NCI-H1417 (cell line): ENCODE data around the gene RSBN1L.
"Not testable (repeated sequence)": the region's sequence is repeated elsewhere in the genome, so short reads cannot be mapped to it uniquely, and the experiment has no call there.

Experiments used
- DNase-seq, 3 experiments: peaks; one replicate each; lab custom pipeline; 2025; lab: John Stamatoyannopoulos, UW

RSBN1L gene

DNA sequence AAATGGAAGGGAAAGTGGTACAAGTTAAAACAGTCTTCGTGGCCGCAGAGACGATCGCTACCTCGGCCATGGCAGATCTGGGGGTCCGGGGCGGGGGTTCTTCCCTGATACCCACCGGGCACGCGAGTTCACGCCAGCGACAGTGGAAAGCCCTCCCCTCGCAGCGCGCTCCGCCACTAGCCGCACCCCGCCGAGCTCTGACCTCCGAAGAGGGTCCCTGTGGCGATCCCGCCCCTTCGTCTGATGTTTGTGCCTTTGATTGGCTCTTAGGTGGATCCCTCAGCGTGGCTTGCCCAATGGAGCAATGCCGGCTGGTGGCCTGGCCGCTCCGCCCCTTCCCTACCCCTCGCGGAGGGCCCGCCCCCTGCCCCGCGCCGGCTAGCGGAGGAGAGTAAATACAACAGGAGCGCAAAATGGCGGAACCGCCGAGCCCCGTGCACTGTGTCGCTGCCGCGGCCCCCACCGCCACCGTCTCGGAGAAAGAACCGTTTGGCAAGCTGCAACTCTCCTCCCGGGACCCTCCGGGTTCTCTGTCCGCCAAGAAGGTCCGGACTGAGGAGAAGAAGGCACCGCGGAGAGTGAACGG is at the start of gene RSBN1L:
TSS of gene RSBN1L (plus strand) at position 403 of the 586 bp plus-strand sequence. CDS start at position 414, 11 bp downstream.
- peak; percentile 98 to 99 (median 99) for DNase-seq

DNA sequence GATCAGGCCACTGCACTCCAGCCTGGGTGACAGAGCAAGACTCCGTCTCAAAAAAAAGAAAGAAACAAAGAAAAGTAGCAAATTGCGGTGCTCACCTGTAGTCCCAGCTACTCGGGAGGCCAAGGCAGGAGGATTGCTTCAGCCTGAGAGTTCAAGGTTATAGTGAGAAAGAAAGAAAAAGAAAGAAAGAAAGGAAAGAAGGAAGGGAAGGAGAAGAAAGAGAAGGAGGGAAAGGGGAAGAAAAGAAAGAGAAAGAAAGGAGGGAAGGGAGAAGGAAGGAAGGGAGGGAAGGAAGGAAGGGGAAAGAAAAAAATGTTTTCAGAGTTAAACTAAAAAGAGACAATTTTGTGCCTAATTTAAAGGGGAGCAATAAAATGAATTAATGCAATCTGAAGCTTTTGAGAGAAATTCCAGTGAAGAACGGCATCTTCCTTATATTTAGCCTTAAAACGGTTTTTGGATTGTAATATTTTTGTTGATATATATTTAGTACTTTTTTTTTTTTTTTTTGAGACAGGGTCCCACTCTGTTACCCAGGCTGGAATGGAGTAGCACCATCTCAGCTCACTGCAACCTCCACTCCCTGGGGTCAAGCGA is 47.4 kb upstream of the RSBN1L start:
- no peak for DNase-seq

DNA sequence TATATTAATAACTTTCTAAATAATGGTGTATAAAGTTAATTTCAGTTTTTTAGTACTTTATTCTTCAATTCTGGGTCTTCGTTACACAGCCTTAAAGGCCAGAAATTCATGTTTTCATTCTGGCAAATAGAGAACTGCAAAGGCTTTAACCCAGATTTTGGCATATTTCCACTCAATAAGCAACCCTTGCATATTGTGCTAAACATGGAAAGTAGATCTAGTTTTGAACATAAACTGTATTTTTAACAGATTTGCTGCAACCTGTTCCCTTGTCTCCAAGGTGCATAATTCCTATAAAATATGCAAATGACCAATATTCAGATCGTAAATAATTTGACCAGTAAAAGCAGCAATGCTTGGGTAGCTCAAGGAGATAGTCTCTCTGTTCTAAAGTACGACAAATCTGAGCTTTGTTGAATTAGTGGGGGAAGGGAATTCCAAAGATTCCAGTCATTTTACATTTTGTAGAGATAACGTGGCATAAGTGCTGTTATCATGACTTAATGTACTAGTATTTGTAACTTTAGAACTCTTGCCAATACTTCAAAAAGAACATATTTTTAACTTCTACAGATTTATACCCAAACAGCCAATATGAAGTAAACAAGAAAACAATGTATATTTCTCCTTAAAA is 46.4 kb upstream of the RSBN1L start:
- no peak for DNase-seq

DNA sequence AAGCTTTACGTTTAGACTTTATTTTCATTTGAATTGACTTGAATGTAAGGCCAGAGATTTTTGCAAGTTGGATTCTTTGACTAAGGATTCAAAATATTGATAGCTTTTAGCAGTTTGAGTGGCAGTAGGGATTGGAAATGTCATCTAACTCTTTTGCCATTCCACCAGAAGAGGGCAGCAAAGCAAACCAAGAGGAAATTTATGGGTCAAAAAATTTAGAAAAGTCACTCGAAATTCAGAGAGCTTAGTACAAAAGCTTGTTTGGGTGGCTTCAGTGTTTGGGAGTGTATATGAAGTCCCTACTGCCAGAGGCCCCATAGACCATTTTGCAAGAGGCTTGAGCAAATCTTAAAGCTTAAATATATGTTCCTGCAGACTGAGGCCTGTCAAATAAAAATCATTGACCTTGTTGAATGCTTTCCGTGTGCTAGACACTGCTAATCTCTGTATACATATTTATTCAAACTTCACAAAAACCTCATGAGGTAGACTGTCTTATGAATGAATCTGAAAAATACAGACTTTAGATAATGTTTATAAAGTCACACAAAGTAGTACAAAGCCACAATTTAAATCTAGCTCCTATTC is 44.6 kb upstream of the RSBN1L start:
- DNase-seq = peak; percentile 7 to 66 (median 33)

DNA sequence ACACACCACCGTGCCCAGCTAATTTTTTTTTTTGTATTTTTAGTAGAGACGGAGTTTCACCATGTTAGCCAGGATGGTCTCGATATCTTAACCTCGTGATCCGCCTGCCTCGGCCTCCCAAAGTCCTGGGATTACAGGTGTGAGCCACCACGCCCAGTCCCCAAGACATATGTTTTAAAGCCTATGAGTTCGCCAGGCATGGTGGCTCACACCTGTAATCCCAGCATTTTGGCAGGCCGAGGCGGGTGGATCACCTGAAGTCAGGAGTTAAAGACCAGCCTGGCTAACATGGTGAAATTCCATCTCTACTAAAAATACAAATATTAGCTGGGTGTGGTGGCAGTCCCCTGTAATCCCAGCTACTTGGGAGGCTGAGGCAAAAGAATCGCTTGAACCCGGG is 43.4 kb upstream of the RSBN1L start:
- not testable (repeated sequence) for DNase-seq

DNA sequence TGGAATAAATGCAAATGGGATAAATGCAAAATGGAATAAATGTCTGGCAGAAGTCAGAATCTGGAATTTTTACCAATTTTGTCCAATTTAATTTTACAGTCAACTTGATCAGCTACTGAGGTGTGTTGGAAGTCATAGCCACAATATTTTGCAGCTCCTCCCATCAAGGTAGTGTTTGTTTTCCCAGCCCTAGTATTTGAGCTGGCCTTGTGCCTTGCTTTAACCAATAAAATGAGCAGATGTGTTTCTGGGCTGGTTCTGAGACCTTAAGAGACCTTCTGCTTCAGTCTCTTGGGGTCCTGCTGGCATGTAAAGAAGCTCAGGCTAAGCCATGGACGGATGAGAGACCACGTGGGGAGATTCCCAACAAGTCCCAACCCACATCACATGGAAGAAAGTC is 42.7 kb upstream of the RSBN1L start:
- no peak for DNase-seq

DNA sequence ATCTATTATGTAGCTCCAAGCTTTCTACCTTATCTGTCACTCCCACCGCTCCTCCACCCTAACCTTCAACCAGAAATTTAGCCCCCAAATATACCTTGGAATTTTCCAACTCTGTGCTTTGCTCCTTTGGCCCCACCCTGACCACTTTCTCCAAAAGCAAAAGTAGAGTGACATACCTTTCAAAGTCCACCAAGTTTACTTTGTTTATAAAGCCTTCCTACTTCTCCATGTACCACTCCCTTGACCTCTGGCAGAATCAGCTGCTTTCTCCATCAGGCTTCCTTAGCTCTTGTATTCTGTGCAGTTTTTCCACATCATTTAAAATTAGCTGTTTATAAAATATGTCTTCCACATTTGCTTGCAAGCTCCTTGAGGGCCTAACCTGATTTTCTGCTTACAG is 40.9 kb upstream of the RSBN1L start:
- DNase-seq = no peak

DNA sequence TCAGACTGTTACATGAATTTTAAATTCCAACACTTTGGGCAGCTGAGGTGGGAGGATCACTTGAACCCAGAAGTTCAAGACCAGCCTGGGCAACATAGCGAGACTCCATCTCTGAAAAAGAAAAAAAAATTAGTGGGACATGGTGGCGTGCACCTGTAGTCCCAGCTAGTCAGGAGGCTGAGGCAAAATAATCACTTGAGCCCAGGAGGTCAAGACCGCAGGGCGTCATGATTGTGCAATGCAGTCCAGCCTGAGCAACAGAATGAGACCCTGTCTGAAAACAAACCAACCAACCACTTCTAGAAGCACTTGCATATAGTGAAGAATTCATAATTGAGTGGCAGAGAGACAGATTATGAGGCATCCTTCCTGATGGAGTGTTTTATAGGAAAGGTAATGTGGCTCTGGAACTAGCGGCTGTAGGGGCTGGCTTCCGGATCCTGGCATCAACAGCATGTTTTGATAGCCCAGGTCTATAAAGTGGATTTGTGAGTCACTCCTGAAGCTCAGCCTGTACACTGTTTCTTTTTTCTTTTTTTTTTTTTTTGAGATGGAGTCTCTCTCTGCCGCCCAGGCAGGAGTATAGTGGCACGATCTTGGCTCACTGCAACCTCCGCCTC is 40.3 kb upstream of the RSBN1L start:
- no peak for DNase-seq

DNA sequence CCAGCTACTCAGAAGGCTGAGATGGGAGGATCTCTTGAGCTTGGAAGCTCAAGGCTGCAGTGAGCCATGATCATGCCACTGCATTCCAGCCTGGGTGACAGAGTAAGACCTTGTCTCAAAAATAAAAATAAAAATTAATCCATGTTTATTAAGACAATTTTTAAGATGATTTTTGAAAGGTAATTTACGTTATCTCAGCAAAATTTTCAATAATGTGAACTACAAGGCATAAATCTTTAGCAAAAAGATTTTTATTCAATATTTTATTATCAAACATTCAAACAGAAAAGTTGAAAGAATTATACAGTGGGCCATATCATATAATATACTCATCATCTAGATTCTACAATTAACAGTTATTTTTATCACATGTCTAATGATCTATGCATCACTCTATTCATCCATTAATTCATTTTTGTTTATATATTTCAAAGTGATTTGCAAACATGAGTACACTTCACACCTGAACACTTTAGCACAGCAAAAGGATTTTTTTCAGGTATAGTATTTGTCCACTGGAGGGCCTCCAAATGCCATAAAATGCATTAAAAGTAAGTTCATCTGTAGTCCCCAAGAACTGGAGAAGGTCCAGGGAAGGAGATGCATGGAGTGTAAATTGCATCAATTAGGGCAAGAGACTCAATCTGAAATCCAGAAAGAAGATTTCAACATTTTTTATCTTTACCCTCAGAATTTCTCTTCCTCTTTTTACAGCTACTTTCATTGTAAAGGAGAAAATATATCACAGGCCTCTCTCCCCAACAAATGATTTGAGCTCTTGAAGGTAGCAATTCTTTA is 38.6 kb upstream of the RSBN1L start:
- DNase-seq = peak; percentile 42 to 85 (median 67)

DNA sequence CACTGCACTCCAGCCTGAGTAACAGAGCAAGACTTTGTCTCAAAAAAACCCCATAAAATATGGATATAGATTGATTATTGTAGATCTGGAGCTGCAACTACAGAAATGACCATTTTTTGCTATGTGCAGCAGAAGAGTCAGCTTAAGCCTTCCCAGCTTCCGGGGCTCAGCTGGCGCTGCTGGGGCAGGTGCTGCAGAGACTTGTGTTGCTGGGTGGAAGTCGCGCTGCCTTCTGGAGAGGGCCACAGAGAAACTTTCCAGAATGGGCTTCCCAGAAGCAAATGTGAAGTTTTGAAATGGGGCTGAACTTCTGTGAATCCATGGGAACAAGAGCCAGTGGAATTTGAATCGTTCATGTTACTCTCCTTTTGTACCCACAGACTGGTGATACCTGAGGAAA is 37.3 kb upstream of the RSBN1L start:
- no peak for DNase-seq

DNA sequence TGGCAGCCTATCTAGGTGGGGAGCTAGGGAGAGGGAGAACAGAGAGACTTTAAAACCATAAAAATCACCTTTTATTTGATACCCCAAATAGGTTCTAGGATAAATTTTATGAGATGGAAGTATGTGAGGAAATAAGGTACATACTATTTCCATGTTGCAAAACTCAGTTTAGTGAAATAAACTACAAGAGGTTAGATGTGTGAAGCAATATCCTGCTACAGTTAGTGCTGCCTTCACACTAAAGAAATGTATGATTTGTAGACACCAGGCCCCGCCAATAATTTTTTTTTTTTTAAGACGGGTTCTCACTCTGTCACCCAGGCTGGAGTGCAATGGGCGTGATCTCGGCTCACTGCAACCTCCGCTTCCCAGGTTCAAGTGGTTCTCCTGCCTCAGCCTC is 34.4 kb upstream of the RSBN1L start:
- DNase-seq = no peak

DNA sequence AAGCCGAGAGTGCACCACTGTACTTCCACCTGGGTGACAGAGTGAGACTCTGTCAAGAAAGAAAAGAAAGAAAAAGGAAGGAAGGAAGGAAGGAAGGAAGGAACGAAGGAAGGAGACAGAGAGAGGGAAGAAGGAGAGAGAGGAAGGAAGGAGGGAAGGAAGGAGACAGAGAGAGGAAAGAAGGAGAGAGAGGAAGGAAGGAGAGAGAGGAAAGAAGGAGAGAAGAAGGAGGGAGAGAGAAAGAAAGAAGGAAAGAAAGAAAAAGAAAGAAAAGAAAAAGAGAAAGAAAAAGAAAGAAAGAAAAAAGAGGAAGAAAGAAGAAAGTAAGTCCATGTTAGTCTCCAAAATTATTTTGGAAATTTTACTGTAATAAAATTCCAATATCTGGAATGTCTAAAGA is 33.4 kb upstream of the RSBN1L start:
- no peak for DNase-seq

DNA sequence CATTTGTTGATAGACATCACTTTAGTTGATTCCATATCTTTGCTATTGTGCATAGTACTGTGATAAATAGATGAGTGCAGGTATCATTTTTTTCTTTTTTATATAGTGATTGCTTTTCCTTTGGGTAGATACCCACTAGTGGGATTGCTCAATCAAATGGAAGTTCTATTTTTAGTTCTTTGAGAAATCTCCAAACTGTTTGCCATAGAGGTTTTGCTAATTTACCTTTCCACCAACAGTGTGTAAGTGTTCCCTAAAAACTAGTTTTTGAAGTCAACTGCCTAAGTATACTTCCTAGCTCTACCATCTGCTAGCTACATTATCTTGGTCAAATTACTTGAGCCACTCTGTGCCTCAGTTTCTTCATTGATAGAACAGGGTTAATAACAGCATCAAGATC is 31.5 kb upstream of the RSBN1L start:
- no peak for DNase-seq

DNA sequence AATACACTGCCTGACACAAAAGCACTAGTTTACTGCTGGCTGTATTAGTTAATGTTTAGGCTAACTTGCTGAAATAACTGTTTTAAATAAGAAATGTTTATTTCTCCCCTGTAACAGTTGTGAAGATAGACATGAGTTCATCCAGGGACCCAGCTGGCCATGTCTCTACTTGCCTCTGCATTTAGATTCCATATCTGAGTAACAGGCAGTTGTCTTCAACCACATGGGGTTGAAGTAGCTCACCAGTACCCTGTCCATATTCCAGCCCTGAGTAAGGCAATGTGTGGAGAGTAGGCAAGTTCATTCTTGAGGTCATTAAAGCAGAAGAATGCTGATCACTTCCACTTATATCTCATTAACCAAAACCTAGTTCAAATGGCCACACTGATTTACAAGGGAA is 31.1 kb upstream of the RSBN1L start:
- DNase-seq = no peak

DNA sequence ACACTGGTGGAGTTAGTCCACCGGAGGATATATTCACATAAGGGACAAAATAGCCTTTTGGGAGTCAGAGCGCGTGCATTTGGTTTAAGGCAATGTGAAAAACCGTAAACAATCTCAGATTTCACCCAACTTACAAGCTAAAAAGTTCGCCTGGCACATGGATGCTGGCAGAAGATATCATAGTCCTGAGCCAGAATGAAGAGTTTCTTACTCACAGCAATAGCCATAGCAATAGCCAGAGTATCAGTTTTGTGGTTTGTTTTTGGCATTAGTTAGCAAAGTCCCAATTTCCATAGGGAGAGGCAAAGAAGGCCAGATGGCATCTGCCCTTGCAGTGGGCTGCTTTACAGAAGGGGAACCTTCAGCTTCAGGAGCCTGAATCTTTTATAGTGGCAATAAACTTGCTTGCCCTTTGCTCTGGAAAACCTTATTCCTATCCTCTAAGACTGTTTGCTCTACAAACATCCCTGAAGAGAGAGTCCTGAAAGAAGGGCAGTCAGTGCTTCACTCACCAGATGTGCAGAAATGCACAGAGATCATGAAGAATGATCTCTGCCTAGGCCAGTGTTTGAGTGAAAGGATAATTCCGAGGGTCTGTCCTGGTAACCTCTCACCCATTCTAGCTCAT is 28.7 kb upstream of the RSBN1L start:
- no peak for DNase-seq

DNA sequence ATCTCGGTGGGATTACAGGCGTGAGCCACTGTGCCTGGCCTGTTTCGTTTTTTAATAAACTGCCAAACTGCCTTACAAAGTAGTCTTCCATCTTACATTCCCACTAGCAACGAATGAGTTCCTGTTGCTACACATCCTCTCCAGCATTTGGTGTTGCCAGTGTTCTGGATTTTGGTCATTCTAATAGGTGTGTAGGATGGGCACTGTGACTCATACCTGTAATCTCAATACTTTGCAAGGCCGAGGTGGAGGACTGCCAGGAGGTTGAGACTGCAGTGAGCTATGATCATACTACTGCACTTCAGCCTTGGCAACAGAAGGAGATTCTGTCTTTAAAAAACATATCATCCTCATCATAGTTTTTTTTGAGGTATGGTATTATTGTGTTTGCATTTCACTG is 21.4 kb upstream of the RSBN1L start:
- DNase-seq = no peak

DNA sequence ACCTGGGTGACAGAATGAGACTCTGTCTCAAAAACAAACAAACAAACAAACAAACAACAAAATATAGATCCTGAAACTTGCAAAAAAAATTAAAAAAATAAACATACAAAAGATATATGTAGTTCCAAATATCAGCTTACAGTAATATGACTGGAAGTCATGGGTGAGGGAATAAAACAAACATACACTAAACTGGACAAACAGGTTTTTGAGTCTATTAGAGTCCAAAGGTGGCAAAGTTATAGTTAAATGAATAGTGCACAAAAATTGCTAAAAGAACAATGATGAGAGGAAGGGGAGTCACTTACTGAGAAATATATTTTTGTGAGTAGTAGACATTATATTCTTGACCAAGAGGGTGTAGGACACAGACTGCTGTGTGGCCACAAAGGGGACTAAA is 16.7 kb upstream of the RSBN1L start:
- peak in 1 of 3 experiments; percentile 61 for DNase-seq

DNA sequence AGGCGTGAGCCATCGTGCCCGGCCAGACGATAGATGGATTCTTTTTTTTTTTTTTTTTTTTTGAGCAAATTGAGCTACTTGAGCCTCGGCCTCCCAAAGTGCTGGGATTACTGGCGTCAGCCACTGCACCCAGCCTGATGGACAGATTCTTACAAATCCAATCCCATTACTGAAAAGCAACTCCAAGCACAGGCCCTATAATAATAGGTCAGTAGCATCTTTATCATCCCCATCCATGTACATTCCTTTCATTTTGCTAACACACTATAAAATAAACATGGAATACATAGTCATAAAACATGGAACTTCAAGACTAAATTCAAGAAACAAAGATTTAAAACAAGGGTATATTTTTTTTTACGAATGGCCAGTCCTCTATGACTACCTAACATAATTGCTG is 16.0 kb upstream of the RSBN1L start:
- no peak for DNase-seq

DNA sequence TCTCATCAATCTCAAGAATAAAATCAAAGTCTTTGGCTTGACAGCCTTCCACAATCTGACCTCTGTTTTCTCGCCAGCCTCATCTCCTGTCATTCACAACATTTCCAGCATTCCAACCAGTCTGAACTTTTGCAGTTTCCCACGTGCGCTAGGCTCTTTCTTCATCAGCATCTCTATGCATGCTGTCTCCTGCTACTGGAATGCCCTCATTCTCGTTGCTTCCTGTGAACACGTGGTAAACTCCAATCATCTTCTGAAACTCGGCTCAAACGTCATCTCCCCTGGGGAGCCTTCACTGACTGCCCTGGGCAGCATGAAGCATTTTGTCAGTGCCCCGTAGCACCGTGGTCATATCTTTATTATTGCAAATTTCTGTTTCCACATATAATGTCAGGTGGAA is 12.2 kb upstream of the RSBN1L start:
- DNase-seq = no peak

DNA sequence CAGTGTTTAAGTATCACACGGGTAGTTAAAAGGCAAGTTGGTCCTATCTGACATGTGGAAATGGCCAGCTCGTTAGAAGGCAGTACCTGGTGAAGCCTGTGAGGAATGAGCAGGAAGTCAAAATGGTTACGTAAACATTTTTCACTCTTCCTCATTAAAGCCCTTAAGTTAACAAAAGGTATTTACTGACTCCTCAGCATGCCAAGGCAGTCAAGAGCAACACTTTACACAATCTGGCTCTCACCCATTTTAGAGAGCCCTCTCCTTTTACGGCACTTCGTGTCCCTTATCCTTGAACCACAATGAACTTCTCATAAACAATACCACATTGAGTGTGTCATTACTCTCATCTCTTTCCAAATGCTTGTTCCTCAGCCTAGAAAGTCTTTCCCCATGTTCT is 11.0 kb upstream of the RSBN1L start:
- DNase-seq = peak; percentile 25 to 84 (median 69)

DNA sequence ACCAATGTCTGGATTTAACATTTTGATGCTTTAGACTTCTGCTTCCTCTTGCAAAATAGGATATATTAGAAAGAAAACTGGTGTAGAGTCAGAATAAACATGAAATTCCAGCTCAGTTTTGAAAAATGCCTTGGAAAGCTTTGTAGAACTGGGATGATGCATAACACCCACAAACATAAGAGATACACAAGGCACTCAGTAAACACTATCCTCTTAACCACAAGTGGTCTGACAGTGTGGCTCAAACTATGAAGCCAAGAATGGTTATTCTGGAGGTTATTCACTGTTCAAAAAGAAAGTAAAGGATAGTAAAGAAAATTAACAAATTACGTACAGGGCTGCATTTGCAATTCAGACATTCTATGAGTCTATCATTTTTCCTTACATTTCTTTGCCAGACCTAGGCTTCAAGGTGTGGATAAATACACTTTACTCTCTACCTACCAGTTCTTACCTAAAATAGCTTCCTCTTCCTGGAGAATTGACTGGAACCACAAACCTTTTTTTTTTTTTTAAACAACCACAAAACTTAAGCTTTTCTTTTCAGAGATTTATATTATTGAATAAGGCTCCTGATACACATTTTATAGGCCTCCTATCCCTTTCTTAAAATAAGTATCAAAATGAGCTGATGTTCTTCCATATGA is 9.0 kb upstream of the RSBN1L start:
- no peak for DNase-seq
